HCT116 (cell line): ENCODE results near the gene SCFD1. TPM values are rescaled to one million over a fixed set of nuclear protein-coding genes. Genes with fewer than 3 reads are reported as not detected.

Source experiments
- ATAC-seq: fragments of 200-7000 bp; cut with Tn5 transposase; 2 replicates; pipeline ENCODE4 v1.9.1; 2020; ENCODE audit warnings: mild to moderate bottlenecking, moderate library complexity
- BruUV-seq: library from RNA; stranded (reverse); fragments of 400-500 nt; replicated peaks from 2 replicates; lab custom pipeline; 2021; lab: Mats Ljungman, UMichigan
- CTCF ChIA-PET: fragments of 300-600 bp; sonication (Branson Sonifier 250); formaldehyde crosslinking; loops from one replicate; lab custom pipeline; 2021; ENCODE audit warnings: antibody characterized with exemption; lab: Charles Lee
- POLR2A ChIA-PET: fragments of 300-600, 350-600 bp; sonication (Branson Sonifier 250); formaldehyde crosslinking; loops from one replicate; lab custom pipeline; 2021; ENCODE audit warnings: antibody characterized with exemption; lab: Charles Lee
- RAD21 ChIA-PET, 2 experiments: fragments of 300-600 bp; sonication (Branson Sonifier 250); formaldehyde crosslinking; loops; one replicate each; lab custom pipeline; 2023; ENCODE audit warnings: low total read pairs in 2 of 2; ENCODE audit not compliant: uncharacterized antibody in 2 of 2, unreplicated experiment in 2 of 2, low non-redundant PET in 1 of 2; lab: Charles Lee
- DNase-seq: peaks from one replicate; pipeline ENCODE4 v3.0.0-alpha.2; 2010; ENCODE audit warnings: low read depth, low spot score
- H2AFZ ChIP-seq: fragments of 200-600 bp; shearing (Covaris generic), sonication (generic); 2 replicates; pipeline ENCODE4 v1.6.1; 2017; ENCODE audit warnings: low read depth, mixed run types, mixed read lengths, antibody characterized with exemption, low read length; ENCODE audit not compliant: poor library complexity, severe bottlenecking
- H3K27ac ChIP-seq: 2 replicates; pipeline ENCODE4 v1.5.1; 2012; ENCODE audit warnings: low read depth, low read length
- H3K27me3 ChIP-seq: fragments of 200-600 bp; sonication (generic); 2 replicates; pipeline ENCODE4 v1.6.1; 2016; ENCODE audit warnings: mixed run types, low read length, mixed read lengths; ENCODE audit not compliant: insufficient read depth
- H3K36me3 ChIP-seq, 2 experiments: fragments of 200-500 bp in 1 of 2; fragments of 200-600 bp in 1 of 2; sonication (Bioruptor generic) in 1 of 2; sonication (generic) in 1 of 2; 2 replicates each; pipeline versions ENCODE4 v1.5.1 to v1.6.1; 2014 to 2016; ENCODE audit warnings: low read length in 2 of 2, inconsistent platforms in 1 of 2, mixed read lengths in 1 of 2, mixed run types in 1 of 2; ENCODE audit not compliant: insufficient read depth in 2 of 2, control insufficient read depth in 1 of 2
- H3K4me1 ChIP-seq, 2 experiments: fragments of 200-600 bp in 1 of 2; sonication (generic) in 1 of 2; 2 replicates each; pipeline versions ENCODE4 v1.5.1 to v1.6.1; 2012 to 2017; ENCODE audit warnings: low read length in 2 of 2, inconsistent platforms in 1 of 2, mild to moderate bottlenecking in 1 of 2, mixed read lengths in 1 of 2, mixed run types in 1 of 2, moderate library complexity in 1 of 2; ENCODE audit not compliant: insufficient read depth in 2 of 2, control insufficient read depth in 1 of 2
- H3K4me2 ChIP-seq: fragments of 200-600 bp; sonication (generic); 2 replicates; pipeline ENCODE4 v1.6.1; 2017; ENCODE audit warnings: mixed run types, low read length, mixed read lengths
- H3K4me3 ChIP-seq, 2 experiments: fragments of 200-600 bp in 1 of 2; sonication (generic) in 1 of 2; replicated peaks in 1 of 2; 2 replicates each; pipeline ENCODE4 v1.5.1; 2011 to 2016; ENCODE audit warnings: low read length in 2 of 2, control low read depth in 1 of 2, low read depth in 1 of 2, mild to moderate bottlenecking in 1 of 2, mixed read lengths in 1 of 2, mixed run types in 1 of 2
- H3K79me2 ChIP-seq: fragments of 200-600 bp; sonication (generic); 2 replicates; pipeline ENCODE4 v1.6.1; 2017; ENCODE audit warnings: mild to moderate bottlenecking, mixed run types, low read length, moderate library complexity, mixed read lengths; ENCODE audit not compliant: insufficient read depth
- H3K9ac ChIP-seq: fragments of 200-600 bp; sonication (generic); 2 replicates; pipeline ENCODE4 v1.6.1; 2016; ENCODE audit warnings: low read length, mixed read lengths
- H3K9me2 ChIP-seq: fragments of 200-600 bp; sonication (generic), shearing (Covaris generic); 2 replicates; pipeline ENCODE4 v1.6.1; 2017; ENCODE audit warnings: mixed run types, mild to moderate bottlenecking, moderate library complexity; ENCODE audit not compliant: insufficient read depth
- H3K9me3 ChIP-seq, 2 experiments: fragments of 200-500 bp in 1 of 2; fragments of 200-600 bp in 1 of 2; sonication (Bioruptor generic) in 1 of 2; sonication (generic) in 1 of 2; 2 replicates each; pipeline ENCODE4 v1.6.1; 2014 to 2017; ENCODE audit warnings: low read length in 2 of 2, mixed read lengths in 2 of 2, inconsistent platforms in 1 of 2, low read depth in 1 of 2, mild to moderate bottlenecking in 1 of 2, mixed run types in 1 of 2, moderate library complexity in 1 of 2; ENCODE audit not compliant: control insufficient read depth in 1 of 2, insufficient read depth in 1 of 2
- H4K20me1 ChIP-seq: fragments of 200-600 bp; sonication (generic), shearing (Covaris generic); 2 replicates; pipeline ENCODE4 v1.6.1; 2017; ENCODE audit warnings: mixed run types, mild to moderate bottlenecking, moderate library complexity; ENCODE audit not compliant: insufficient read depth
- CBX3 ChIP-seq: IDR thresholded peaks from 2 replicates; pipeline ENCODE4 v1.6.1; 2012; ENCODE audit warnings: low read depth
- CEBPB ChIP-seq: IDR thresholded peaks from 2 replicates; pipeline ENCODE4 v1.6.1; 2012; ENCODE audit warnings: low read depth
- ELF1 ChIP-seq: IDR thresholded peaks from 2 replicates; pipeline ENCODE4 v1.6.1; 2012; ENCODE audit warnings: low read depth, borderline replicate concordance
- EZH2 ChIP-seq: fragments of 200-600 bp; sonication (generic); IDR thresholded peaks from 2 replicates; pipeline ENCODE4 v1.6.1; 2017; ENCODE audit warnings: antibody characterized with exemption, mixed run types
- FOSL1 ChIP-seq: IDR thresholded peaks from 2 replicates; pipeline ENCODE4 v1.6.1; 2012; ENCODE audit warnings: low read depth
- POLR2AphosphoS5 ChIP-seq: IDR thresholded peaks from 2 replicates; pipeline ENCODE4 v1.6.1; 2011; ENCODE audit warnings: mild to moderate bottlenecking, low read depth, low read length, moderate library complexity
- RAD21 ChIP-seq: IDR thresholded peaks from 2 replicates; pipeline ENCODE4 v1.6.1; 2012; ENCODE audit warnings: low read depth, mild to moderate bottlenecking
- SIN3A ChIP-seq: IDR thresholded peaks from 2 replicates; pipeline ENCODE4 v1.6.1; 2012; ENCODE audit warnings: low read depth
- SP1 ChIP-seq: IDR thresholded peaks from 2 replicates; pipeline ENCODE4 v1.6.1; 2012; ENCODE audit warnings: low read depth
- SRF ChIP-seq: IDR thresholded peaks from 2 replicates; pipeline ENCODE4 v1.6.1; 2012; ENCODE audit warnings: low read depth
- YY1 ChIP-seq: IDR thresholded peaks from 2 replicates; pipeline ENCODE4 v1.6.1; 2011; ENCODE audit warnings: low read length, low read depth, moderate library complexity, mild to moderate bottlenecking; ENCODE audit not compliant: insufficient replicate concordance; ENCODE audit errors: extremely low read depth
- ZFX ChIP-seq: fragments of 450-650 bp; IDR thresholded peaks from 2 replicates; pipeline ENCODE4 v1.6.1; 2017
- ZNF274 ChIP-seq: fragments of 200-500 bp; sonication (Bioruptor generic); IDR thresholded peaks from 2 replicates; pipeline ENCODE4 v1.6.1; 2014; ENCODE audit warnings: mild to moderate bottlenecking, low read depth, low read length, inconsistent platforms
- intact Hi-C: fragments of 100-400 bp; cut with micrococcal nuclease; formaldehyde crosslinking; loops from 2 replicates; pipeline ENCODE4 v1.10.0; 2022
- total RNA-seq: library from RNA; stranded (reverse); gene quantifications from one replicate; pipeline ENCODE4 v1.2.1, GENCODE V29; 2021; ENCODE audit not compliant: unreplicated experiment

SCFD1 gene
- total RNA-seq, 1 experiment from 2014 or later = 71.1 TPM

DNA sequence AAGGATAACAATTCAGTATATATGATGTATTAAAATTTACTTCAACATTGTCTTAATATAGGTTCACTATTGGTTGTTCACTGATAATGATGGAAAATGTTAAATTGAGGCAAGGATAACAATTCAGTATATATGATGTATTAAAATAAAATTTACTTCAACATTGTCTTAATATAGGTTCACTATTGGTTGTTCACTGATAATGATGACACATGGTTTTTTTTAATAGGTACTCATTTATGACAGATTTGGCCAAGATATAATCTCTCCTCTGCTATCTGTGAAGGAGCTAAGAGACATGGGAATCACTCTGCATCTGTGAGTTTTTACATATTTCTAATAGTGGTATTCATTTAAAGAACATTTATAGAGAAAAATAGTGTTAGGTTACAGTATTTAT, 8.1 kb downstream of the SCFD1 start:
- RAD21 ChIA-PET = no interaction called here

GRCh38 chr14:30632730-30633129, 10.6 kb downstream of the SCFD1 start:
- intact Hi-C loops = no loop called here
- H3K9me2 ChIP-seq = no peaks in the 10 kb centered on the region
- no peak for ATAC-seq
- H4K20me1 ChIP-seq = no peaks in the 10 kb centered on the region
- no peak overlapping the region for H2AFZ ChIP-seq
- no peak for DNase-seq
- ChIA-PET RAD21 (no interaction called here), POLR2A (no interaction called here), CTCF (no interaction called here)
- no peaks in the 10 kb centered on the region for H3K27me3 ChIP-seq
- peaks cover 0 to 16% of the 10 kb centered on the region in 2 experiments; a peak in 2 of 4 replicates for H3K4me1 ChIP-seq
- H3K27ac ChIP-seq = no peak overlapping the region
- no peak overlapping the region for H3K4me3 ChIP-seq
- no peaks in the 10 kb centered on the region for H3K9me3 ChIP-seq
- no peak for TF ChIP-seq CEBPB
- no peak for TF ChIP-seq RAD21
- TF ChIP-seq ZFX = no peak
- TF ChIP-seq CBX3 = no peak
- no peak for TF ChIP-seq ELF1
- TF ChIP-seq EZH2 = no peak
- no peak for TF ChIP-seq POLR2AphosphoS5
- no peak for TF ChIP-seq SP1
- TF ChIP-seq ZNF274 = no peak
- H3K4me2 ChIP-seq = no peak overlapping the region
- no TSS peak for BruUV-seq
- peaks cover 13% of the 10 kb centered on the region in 2 experiments; a peak in 3 of 4 replicates for H3K36me3 ChIP-seq
- no peak overlapping the region for H3K9ac ChIP-seq
- peaks cover 46% of the 10 kb centered on the region for H3K79me2 ChIP-seq

More for the DNA sequence above, 8.1 kb downstream of the SCFD1 start:
- no peak overlapping the region for H2AFZ ChIP-seq
- H3K27ac ChIP-seq = no peak overlapping the region
- no peak overlapping the region for H3K4me2 ChIP-seq
- no peaks in the 10 kb centered on the region for H3K9me2 ChIP-seq
- DNase-seq (no peak), ATAC-seq (no peak)
- H3K36me3 ChIP-seq = peaks cover 11 to 13% of the 10 kb centered on the region in 2 experiments; a peak in 3 of 4 replicates
- CTCF ChIA-PET = no interaction called here
- no peaks in the 10 kb centered on the region for H4K20me1 ChIP-seq
- H3K9ac ChIP-seq = no peak overlapping the region
- peaks cover 0 to 16% of the 10 kb centered on the region in 2 experiments; a peak in 2 of 4 replicates for H3K4me1 ChIP-seq
- intact Hi-C loops = no loop called here
- H3K4me3 ChIP-seq = no peak overlapping the region
- peaks cover 68% of the 10 kb centered on the region for H3K79me2 ChIP-seq
- POLR2A ChIA-PET = no interaction called here
- H3K9me3 ChIP-seq = no peaks in the 10 kb centered on the region
- no peaks in the 10 kb centered on the region for H3K27me3 ChIP-seq
- BruUV-seq = no TSS peak
- TF ChIP-seq SRF (no peak), CBX3 (no peak), SIN3A (no peak), FOSL1 (no peak), YY1 (no peak), ZFX (no peak)
